Spleen (tissue), 11 donors: ENCODE data around the gene SCLT1. TPM values are rescaled to one million over a fixed set of nuclear protein-coding genes. Genes with fewer than 3 reads are reported as not detected.

Experiments
- DNase-seq: peaks from one replicate; pipeline ENCODE4 v3.0.0-alpha.2; 2020
- H3K27ac ChIP-seq, 8 donors: fragments of 200-600 bp; sonication (generic) in 7 of 8; 1 replicate in 4 of 8; 2 replicates in 4 of 8; pipeline versions ENCODE4 v1.5.0 to v1.8.0; 2016 to 2021; ENCODE audit warnings: inconsistent platforms in 4 of 8, mild to moderate bottlenecking in 4 of 8, moderate library complexity in 1 of 8
- H3K27me3 ChIP-seq, 7 donors: fragments of 200-600 bp; sonication (generic) in 6 of 7; replicated peaks in 1 of 7; 1 replicate in 4 of 7; 2 replicates in 3 of 7; pipeline versions ENCODE4 v1.5.0 to v1.8.0; 2016 to 2021; ENCODE audit warnings: inconsistent platforms in 3 of 7, mild to moderate bottlenecking in 1 of 7
- H3K36me3 ChIP-seq, 6 donors: fragments of 200-600 bp; sonication (generic) in 5 of 6; 1 replicate in 4 of 6; 2 replicates in 2 of 6; pipeline versions ENCODE4 v1.5.0 to v1.8.0; 2016 to 2021; ENCODE audit warnings: inconsistent platforms in 2 of 6
- H3K4me1 ChIP-seq, 6 donors: fragments of 200-600 bp; sonication (generic) in 5 of 6; 1 replicate in 3 of 6; 2 replicates in 3 of 6; pipeline versions ENCODE4 v1.5.0 to v1.8.0; 2016 to 2021; ENCODE audit warnings: inconsistent platforms in 3 of 6
- H3K4me3 ChIP-seq, 8 donors: fragments of 200-600 bp; sonication (generic) in 7 of 8; 1 replicate in 4 of 8; 2 replicates in 4 of 8; pipeline versions ENCODE4 v1.5.0 to v1.8.0; 2016 to 2021; ENCODE audit warnings: inconsistent platforms in 4 of 8, mild to moderate bottlenecking in 4 of 8, moderate library complexity in 2 of 8
- H3K9me3 ChIP-seq, 8 donors: fragments of 200-600 bp; sonication (generic) in 7 of 8; 1 replicate in 4 of 8; 2 replicates in 4 of 8; pipeline versions ENCODE4 v1.5.0 to v1.8.0; 2016 to 2021; ENCODE audit warnings: inconsistent platforms in 4 of 8
- CTCF ChIP-seq, 11 experiments: fragments of 200-600 bp in 7 of 11; fragments of 450-650 bp in 4 of 11; sonication (generic) in 4 of 11; IDR thresholded peaks in 8 of 11; conservative IDR thresholded peaks in 3 of 11; 1 replicate in 7 of 11; 2 replicates in 4 of 11; pipeline versions ENCODE4 v1.4.0 to v1.8.0; 2016 to 2021; ENCODE audit warnings: antibody characterized with exemption in 11 of 11, inconsistent platforms in 4 of 11, mild to moderate bottlenecking in 1 of 11
- POLR2A ChIP-seq, 3 donors: fragments of 450-650 bp; IDR thresholded peaks; one replicate each; pipeline ENCODE4 v1.5.1; 2017; ENCODE audit warnings: antibody characterized with exemption in 3 of 3, mild to moderate bottlenecking in 1 of 3
- POLR2AphosphoS5 ChIP-seq, 3 donors: sonication (generic); formaldehyde crosslinking; IDR thresholded peaks; one replicate each; pipeline ENCODE4 v1.5.1; 2017; ENCODE audit warnings: antibody characterized with exemption in 3 of 3
- WGBS, 5 donors: extraction: QIAGEN DNeasy Blood & Tissue Kit in 3 of 5; methylation state at CpG; one replicate each; pipeline versions ENCODE4 v1.1.5 to v1.1.7; 2013 to 2018; 5-methylcytosine and 5-hydroxymethylcytosine counted together
- intact Hi-C: fragments of 100-400 bp; cut with DNase I; formaldehyde crosslinking; loops from one replicate; pipeline ENCODE4 v1.15.0; 2023; ENCODE audit warnings: low total_unique reads
- polyA plus RNA-seq, 3 donors: library from polyadenylated mRNA; stranded (reverse); fragments of 200-250 nt; gene quantifications; one replicate each; pipeline ENCODE4 v1.2.1, GENCODE V29; 2013
- total RNA-seq, 7 donors: library from RNA; depleted of rRNA in 3 of 7; stranded (reverse); fragments of >200 nt in 3 of 7; fragmentation: NEBNext Ultra II Directional in 4 of 7; extraction: Animal tissue kit (Norgen Biotek cat#: 25700) in 4 of 7; gene quantifications; one replicate each; pipeline versions ENCODE4 v1.1.0 to v1.2.1, GENCODE V29; 2016 to 2021
- donor health status: healthy with polysubstance abuse.
- donor health status: DM: no; HTN: no; CAD: no; lungs with moderate emphysema.
- donor health status: DM: no; HTN: no; CAD: no.
- donor health status: Bipolar disorder and iron deficiency.
- donor health status: healthy.
- donor health status: DM: no; HTN: no; CAD: no.
- donor health status: DM: yes; HTN: yes; CAD: no.

The SCLT1 gene
- total and polyA plus RNA-seq, 10 donors: 6.7 to 43.7 (median 30.3) TPM

- TF ChIP-seq POLR2A (IDR thresholded peaks at IDR 0.05) (no peak), CTCF (IDR thresholded peaks at IDR 0.05 in 8 of 11, conservative IDR thresholded peaks at IDR 0.05 in 3 of 11) (no peak), POLR2AphosphoS5 (IDR thresholded peaks at IDR 0.05) (no peak)
- intact Hi-C loops: no loop called here
- Histone ChIP-seq H3K36me3 (peaks cover 0 to 13% (median 3%) of the 10 kb centered on the region in 6 donors), H3K9me3 (no peaks in the 10 kb centered on the region), H3K27me3 (no peaks in the 10 kb centered on the region), H3K4me3 (no peak overlapping the region), H3K27ac (no peak overlapping the region), H3K4me1 (peaks cover 7 to 39% (median 29%) of the 10 kb centered on the region in 6 donors)
- DNase-seq: no peak
These were observed 5.2 kb upstream of the SCLT1 start for GRCh38 chr4:129098531-129099001.

- intact Hi-C loops: no loop called here
- H3K36me3 ChIP-seq: no peaks in the 10 kb centered on the region
- WGBS, 5 donors: 0 to 4% (median 1%) methylated on average over 14 of the region's 14 CpGs
- peak within 1 kb of the TSS; percentile 49 to 69 (median 58) for H3K4me3 ChIP-seq
- H3K27me3 ChIP-seq: no peaks in the 10 kb centered on the region
- H3K9me3 ChIP-seq: no peaks in the 10 kb centered on the region
- DNase-seq: peak; percentile 92
- H3K4me1 ChIP-seq: peaks cover 13 to 58% (median 47%) of the 10 kb centered on the region in 6 donors
- TF ChIP-seq CTCF (IDR thresholded peaks at IDR 0.05 in 8 of 11, conservative IDR thresholded peaks at IDR 0.05 in 3 of 11) (no peak), POLR2AphosphoS5 (IDR thresholded peaks at IDR 0.05) (peak in 1 of 3 donors; percentile 80), POLR2A (IDR thresholded peaks at IDR 0.05) (no peak)
- H3K27ac ChIP-seq: peak within 1 kb of the TSS; percentile 74 to 93 (median 88)
These were observed 2.6 kb upstream of the SCLT1 start, which contains the start of gene C4orf33 for GRCh38 chr4:129095811-129096454. C4orf33 (plus strand) TSS chr4:129096152; CDS start chr4:129102611, 6,459 bp downstream.

- WGBS, 5 donors: 78 to 90% (median 81%) methylated on average over 3 of the region's 3 CpGs
- no peak for TF ChIP-seq CTCF (IDR thresholded peaks at IDR 0.05 in 8 of 11, conservative IDR thresholded peaks at IDR 0.05 in 3 of 11)
- no peak for TF ChIP-seq POLR2AphosphoS5 (IDR thresholded peaks at IDR 0.05)
- intact Hi-C loops: no loop called here
- Histone ChIP-seq H3K27me3 (no peaks in the 10 kb centered on the region), H3K9me3 (no peaks in the 10 kb centered on the region), H3K36me3 (no peaks in the 10 kb centered on the region), H3K27ac (peak overlapping the region in 6 of 8 donors; percentile 96 to 100 (median 97)), H3K4me1 (peaks cover 17 to 74% (median 61%) of the 10 kb centered on the region in 6 donors), H3K4me3 (peak overlapping the region in 4 of 8 donors; percentile 62 to 86 (median 76))
- DNase-seq: no peak
These were observed 1.0 kb upstream of the SCLT1 start for GRCh38 chr4:129094347-129094746.

- H3K27me3 ChIP-seq: no peaks in the 10 kb centered on the region
- intact Hi-C loops: no loop called here
- no peak for DNase-seq
- H3K4me1 ChIP-seq: peaks cover 17 to 89% (median 65%) of the 10 kb centered on the region in 6 donors
- 0 to 1% (median 0%) methylated on average over 11 of the region's 11 CpGs for WGBS, 5 donors
- peak overlapping the region; percentile 96 to 100 (median 97) for H3K27ac ChIP-seq
- H3K4me3 ChIP-seq: peak overlapping the region; percentile 57 to 86 (median 73)
- no peaks in the 10 kb centered on the region for H3K36me3 ChIP-seq
- H3K9me3 ChIP-seq: no peaks in the 10 kb centered on the region
- TF ChIP-seq CTCF (IDR thresholded peaks at IDR 0.05 in 8 of 11, conservative IDR thresholded peaks at IDR 0.05 in 3 of 11) (peak in 1 of 11 experiments; percentile 4), POLR2AphosphoS5 (IDR thresholded peaks at IDR 0.05) (no peak)
These were observed 628 bp downstream of the SCLT1 start for GRCh38 chr4:129092631-129093190.
